ENCODE measurements around the gene NUP214.
A peak's percentile ranks its signal among the peaks of the same experiment; 100 is the strongest.

NUP214 gene

DNA sequence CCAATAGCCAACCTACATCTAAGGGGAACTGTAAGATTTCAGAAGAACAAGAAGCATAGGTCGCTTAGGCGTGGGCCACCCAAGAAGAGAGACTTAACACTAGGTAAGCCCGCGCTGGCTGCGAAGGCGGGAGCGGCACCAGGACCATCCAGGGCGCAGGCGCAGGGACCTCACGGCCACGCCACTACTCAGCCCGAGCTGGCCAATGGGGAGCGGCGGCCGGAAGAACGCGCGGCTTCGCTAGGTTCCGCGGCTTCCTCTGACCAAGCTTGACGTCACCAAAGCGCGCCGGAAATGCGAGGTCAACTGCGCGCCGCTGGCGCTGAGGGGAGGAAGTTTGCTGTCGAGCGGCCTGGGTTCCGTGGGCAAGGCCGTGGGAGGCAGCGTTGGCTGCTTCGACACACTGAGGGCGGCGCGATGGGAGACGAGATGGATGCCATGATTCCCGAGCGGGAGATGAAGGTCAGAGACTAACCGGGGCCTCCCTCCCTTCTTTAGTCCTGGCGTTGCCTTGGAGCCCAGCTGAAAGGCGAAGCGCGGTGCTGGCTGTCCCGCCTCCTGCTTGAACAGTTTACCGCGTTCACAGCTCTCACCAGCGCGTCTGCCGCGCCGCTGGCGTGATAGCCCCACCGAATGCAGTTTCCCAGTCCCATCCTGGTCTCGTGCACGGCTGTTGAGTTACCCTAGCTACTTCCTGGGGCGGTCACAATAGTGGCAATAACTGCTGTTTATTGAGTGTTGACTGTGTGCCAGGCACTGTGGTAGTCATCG, at the start of gene NUP214:
TSS of gene NUP214 (plus strand) at position 299 of the 771 bp plus-strand sequence. CDS start at position 418, 119 bp downstream.
- peak; percentile 97 for DNase-seq (ENCODE audit: low spot score)

DNA sequence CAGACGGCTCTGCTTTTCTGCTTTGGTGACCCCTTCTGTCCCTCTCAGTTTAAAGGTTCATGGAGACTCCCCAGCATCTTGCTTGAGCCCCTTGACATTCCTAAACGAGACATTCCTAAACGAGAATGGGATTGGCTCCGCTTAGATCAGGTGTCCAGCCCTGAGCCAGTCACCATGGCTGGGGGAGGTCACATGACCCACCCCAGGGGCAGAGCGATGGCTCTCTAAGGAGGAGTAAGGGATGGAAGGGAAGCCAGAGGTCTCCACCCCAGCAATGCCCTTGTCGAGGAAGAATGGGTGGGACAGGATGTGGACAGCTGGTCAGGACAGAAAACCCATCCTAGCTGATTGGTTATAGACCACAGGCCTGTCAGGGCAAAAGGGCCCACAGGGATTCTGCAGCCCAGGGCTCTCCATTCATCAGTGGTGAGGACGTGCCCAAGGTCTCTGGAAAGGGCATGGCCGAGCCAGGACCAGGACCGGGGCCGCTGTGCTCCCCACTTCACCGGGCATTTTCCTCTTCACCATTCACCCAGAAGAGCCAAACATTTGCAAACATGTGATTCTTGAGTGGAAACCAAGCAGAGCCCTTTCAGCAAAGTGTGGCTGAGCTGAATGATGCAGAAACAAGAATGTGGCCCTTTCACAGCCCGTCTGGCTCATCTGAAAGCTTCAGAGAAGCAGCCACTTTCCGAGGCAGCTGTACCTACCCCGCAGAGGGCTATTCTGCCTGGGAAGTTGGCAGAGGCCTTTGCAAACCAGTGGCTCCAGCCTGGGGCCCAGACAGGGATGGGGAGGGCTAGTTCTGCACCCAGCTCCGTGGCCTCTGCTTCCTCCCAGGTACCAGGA, 48.8 kb upstream of the NUP214 start:
- DNase-seq (ENCODE audit: low spot score), result no peak

DNA sequence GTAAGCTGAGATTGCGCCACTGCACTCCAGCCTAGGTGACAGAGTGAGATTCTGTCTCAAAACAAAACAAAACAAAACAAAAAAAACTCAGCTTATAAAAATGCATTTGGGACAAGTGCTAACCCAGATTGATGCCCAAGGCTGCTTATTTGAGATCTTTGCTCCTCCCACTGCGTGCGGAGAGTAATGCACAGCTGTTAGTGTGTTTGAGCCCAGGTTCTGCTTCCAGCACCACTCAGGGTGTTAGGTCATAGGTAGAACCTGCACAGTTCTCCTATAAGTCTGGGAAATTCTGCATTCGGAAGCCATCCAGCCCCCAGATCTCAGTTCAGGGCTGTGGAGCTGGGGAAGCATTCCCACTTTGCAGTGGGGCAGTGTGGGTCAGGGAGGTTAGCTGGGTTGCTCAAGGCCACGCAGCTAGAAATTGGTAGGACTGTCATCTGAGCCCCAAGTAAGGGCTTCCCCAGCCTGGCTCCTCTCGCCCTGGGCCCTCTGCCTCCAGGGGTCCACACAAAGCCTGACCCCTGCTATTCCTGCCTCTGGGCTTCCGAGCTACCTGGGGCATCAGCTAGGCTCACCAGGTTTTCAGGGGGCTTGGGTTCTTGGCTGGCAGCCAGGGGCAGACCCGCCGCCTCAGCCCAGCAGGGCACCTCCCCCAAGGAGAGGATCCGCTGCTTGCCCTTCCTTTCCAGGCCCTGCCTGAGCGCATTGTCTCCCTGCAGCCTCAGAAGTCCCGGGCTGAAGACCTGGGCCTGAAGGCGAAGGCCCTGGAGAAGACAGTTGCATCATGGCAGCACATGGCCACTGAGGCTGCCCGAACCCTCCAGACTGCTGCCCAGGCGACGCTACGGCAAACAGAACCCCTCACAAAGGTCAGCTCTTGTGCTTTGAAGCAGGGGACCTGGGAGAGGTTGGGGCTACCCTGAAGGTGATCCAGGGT, 46.7 kb upstream of the NUP214 start:
- DNase-seq (ENCODE audit: low spot score), result no peak

DNA sequence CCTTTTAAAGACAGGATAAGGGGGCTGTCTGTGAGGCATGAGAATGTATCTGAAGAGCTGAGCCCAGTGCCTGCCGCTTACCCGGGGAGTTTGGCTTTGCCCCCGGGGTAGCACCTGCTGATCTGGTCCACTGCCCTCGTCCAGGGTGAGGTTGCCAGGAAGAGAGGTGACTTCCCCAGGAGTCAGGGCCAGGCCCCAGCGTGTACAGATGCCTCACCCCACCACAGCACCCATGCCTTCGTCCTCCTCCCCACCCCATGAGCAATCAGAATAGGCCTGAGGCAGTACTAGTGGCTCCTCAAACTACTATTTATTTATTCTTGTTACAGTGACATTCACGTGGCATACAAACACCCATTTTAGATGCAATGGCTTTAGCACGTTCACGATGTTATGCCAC, 44.8 kb upstream of the NUP214 start:
- DNase-seq (ENCODE audit: low spot score), result no peak

DNA sequence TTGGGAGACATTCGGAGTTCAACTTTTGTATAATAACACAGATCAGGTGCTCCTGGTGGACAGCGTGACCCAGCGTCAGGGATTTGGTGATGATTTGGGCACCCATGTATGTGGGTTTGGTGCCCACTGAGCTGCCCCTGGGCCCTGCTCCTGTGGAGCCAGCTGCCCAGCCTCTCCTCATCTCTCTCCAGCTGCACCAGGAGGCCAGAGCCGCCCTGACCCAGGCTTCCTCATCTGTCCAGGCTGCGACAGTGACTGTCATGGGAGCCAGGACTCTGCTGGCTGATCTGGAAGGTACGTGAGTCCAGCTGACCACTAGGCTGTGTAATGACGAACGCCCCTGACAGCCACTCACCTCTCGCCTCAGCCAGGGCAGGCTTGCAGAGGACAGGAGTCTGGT, 43.5 kb upstream of the NUP214 start:
- no peak for DNase-seq (ENCODE audit: low spot score)

DNA sequence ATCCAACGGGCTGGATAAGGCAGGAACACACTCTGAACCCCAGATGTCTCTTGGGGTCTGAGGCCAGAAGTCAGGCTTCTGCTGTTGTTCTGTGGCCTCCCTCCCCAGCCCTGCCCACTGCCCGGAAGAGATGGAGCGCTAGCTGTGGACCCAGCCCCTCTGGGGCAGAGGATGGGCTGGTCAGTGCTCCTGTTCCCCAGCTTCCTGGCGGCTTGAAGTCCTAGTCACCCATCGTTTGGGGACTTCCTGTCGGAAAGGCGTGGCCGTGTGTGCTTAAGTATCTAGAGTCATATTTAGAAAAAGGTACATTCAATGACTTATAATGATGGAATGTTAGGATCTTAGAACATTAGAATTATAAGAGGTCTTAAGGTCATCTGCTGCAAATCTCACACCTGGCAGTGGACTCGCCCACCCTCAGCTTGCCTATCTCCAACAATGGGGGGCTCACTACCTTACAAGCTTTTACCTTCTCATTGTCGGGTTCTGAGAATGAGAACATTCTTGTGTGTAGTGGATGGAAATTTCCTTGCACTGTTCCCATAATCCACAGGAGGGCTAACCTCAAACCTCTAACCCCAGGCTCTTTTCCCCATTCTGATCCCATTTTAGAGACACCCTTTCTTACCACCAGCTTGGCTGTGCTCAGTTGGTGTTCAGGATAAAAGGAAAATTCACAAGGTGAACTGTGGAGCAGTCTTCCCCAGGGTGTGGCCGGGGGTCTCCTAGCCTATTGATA, 42.4 kb upstream of the NUP214 start:
- DNase-seq (ENCODE audit: low spot score), result no peak

- no peak for DNase-seq (ENCODE audit: low spot score)
These were observed 40.6 kb upstream of the NUP214 start for GRCh38 chr9:131084661-131085369.

DNA sequence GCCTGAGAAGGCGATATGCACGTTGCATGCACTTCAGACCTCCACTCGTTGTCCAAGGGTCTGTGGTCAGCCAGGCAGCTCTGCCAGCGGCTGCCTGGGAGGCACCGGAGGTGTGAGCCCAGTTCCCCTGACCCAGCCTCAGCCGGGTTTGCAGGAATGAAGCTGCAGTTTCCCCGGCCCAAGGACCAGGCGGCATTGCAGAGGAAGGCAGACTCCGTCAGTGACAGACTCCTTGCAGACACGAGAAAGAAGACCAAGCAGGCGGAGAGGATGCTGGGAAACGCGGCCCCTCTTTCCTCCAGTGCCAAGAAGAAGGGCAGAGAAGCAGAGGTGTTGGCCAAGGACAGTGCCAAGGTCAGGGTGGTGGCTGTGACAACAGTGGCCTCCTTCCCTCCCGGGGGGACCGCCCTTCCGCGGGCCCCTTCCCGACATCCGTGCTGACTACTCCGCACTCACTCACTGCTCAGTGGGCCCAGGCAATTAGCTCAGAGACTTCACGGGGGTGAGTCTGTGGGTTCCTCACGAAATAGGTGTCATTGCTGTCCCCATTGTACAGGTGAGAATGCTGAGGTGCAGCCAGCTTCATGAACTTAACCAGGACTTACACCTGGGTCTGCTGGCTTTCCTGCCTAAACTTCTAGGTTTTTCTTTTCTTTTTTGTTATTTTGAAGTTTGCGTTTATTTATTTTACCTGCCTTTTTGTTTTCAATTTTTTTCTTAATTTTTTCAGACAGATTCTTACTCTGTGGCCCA, 39.8 kb upstream of the NUP214 start:
- no peak for DNase-seq (ENCODE audit: low spot score)

- DNase-seq (ENCODE audit: low spot score), result no peak
These were observed 38.0 kb upstream of the NUP214 start for GRCh38 chr9:131087354-131087893.

GRCh38 chr9:131090025-131090787, 35.2 kb upstream of the NUP214 start:
- no peak for DNase-seq (ENCODE audit: low spot score)

DNA sequence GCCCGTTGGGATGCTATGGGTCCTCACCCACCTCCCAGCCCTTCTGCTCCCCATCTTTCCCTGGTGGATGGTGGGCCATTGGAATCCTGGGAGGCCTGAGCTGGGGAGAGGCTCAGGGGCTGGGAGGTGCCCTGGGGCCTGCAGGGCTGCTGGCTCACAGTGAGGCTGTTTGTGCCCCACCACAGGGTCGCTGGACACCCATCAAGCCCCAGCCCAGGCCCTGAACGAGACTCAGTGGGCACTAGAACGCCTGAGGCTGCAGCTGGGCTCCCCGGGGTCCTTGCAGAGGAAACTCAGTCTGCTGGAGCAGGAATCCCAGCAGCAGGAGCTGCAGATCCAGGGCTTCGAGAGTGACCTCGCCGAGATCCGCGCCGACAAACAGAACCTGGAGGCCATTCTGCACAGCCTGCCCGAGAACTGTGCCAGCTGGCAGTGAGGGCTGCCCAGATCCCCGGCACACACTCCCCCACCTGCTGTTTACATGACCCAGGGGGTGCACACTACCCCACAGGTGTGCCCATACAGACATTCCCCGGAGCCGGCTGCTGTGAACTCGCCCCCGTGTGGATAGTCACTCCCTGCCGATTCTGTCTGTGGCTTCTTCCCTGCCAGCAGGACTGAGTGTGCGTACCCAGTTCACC, 33.9 kb upstream of the NUP214 start:
- no peak for DNase-seq (ENCODE audit: low spot score)

DNA sequence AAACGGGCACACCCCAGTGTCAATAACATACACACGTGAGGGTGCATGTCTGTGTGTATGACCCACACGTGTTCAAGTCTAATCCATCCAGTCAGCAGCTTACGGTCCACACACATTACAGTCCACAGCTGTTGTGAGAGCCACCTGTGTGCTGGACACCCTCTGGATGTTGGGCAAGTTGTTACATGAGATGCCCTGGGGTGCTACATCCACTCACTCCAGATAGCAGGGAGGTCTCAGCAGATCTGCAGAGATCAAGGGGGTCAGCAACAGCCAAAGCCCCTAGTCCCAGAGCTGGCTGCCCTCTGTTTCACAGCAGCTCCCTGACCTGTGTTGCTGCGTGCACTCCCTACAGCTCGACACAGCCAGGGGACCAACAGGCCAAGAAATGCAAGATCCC, 33.4 kb upstream of the NUP214 start:
- no peak for DNase-seq (ENCODE audit: low spot score)

DNA sequence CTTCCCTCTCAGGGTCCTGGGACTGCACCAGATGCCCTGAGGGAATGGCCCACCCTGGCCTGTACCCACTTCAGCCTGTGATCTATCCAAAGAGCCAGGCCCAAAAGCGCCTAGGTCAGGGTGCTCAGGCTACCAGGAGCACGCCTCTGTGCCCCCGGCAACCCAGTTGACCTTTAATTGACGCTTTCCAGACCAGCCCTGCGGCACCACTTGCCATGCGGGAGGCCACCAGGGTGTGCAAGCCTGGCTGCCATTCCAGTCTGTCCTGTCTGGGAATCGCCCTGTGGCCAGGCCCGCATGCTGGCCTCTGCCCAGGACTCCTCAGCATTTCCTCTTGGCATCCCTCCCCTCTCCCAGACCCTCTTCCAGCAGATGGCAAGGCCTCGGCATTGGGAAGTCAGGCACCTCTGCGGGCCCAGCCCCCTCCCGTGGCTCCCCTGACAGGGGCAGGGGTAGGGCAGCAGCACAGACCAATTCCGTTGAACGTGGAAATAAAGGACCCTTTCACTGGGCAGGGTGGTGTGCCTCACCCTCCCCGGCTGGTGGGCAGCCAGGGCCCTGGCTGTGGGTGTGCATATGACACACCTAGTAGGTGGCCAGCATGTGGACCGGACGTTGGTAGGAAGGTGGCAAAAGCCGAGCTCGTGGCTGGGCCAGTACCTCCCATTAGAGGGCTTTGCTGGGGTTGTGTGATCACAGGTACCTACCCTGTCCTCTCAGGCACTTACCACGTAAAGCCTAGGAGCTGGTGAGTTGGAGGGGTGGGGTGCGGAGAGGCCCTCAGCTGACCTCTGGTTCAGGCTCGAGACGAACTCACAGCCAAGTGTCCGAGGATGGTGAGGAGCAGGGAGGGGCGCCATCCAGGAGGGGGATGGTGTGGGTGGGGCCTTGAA, 32.6 kb upstream of the NUP214 start:
- no peak for DNase-seq (ENCODE audit: low spot score)

- DNase-seq (ENCODE audit: low spot score), result no peak
These were observed 31.4 kb upstream of the NUP214 start for GRCh38 chr9:131094015-131094414.

GRCh38 chr9:131094622-131095021, 30.8 kb upstream of the NUP214 start:
- DNase-seq (ENCODE audit: low spot score), result no peak

- DNase-seq (ENCODE audit: low spot score), result no peak
These were observed 29.6 kb upstream of the NUP214 start for GRCh38 chr9:131095666-131096268.
